Caco-2 (cell line): ENCODE results near the gene CHD9. TPM values are rescaled to one million over a fixed set of nuclear protein-coding genes. Genes with fewer than 3 reads are reported as not detected.

Experiments used
- BruUV-seq: library from RNA; stranded (reverse); fragments of 400-500 nt; replicated peaks from 2 replicates; lab custom pipeline; 2021; lab: Mats Ljungman, UMichigan
- CTCF ChIA-PET: fragments of 300-600 bp; sonication (Branson Sonifier 250); formaldehyde crosslinking; loops from one replicate; lab custom pipeline; 2022; ENCODE audit warnings: antibody characterized with exemption; lab: Charles Lee
- POLR2A ChIA-PET: fragments of 300-600 bp; sonication (Branson Sonifier 250); formaldehyde crosslinking; loops from one replicate; lab custom pipeline; 2022; ENCODE audit warnings: antibody characterized with exemption; lab: Charles Lee
- DNase-seq, 2 experiments: peaks; one replicate each; pipeline versions ENCODE4 v3.0.0 to v3.0.0-alpha.2; 2020 to 2022
- H3K27me3 ChIP-seq: replicated peaks from 2 replicates; pipeline ENCODE4 v1.6.0; 2011; ENCODE audit warnings: low read length; ENCODE audit not compliant: control insufficient read depth, insufficient read depth
- H3K36me3 ChIP-seq: 2 replicates; pipeline ENCODE4 v1.5.1; 2011; ENCODE audit warnings: low read length; ENCODE audit not compliant: control insufficient read depth, insufficient read depth
- H3K4me1 ChIP-seq: fragments of 250-450 bp; sonication (Bioruptor Pico); 2 replicates; pipeline ENCODE4 v1.5.1; 2020; ENCODE audit warnings: mild to moderate bottlenecking
- H3K4me3 ChIP-seq: 2 replicates; pipeline ENCODE4 v1.5.1; 2011; ENCODE audit warnings: low read depth, mild to moderate bottlenecking, control low read depth, low read length
- H3K9me3 ChIP-seq: fragments of 250-450 bp; sonication (Bioruptor Pico); 2 replicates; pipeline ENCODE4 v1.5.1; 2020; ENCODE audit warnings: mild to moderate bottlenecking, moderate library complexity
- H3K27ac Mint-ChIP-seq: one replicate; pipeline ENCODE4 v1.8.0; 2022; ENCODE audit warnings: mixed read lengths; ENCODE audit not compliant: unreplicated experiment
- H3K27me3 Mint-ChIP-seq: one replicate; pipeline ENCODE4 v1.8.0; 2022; ENCODE audit warnings: mixed read lengths; ENCODE audit not compliant: insufficient read depth, unreplicated experiment
- H3K36me3 Mint-ChIP-seq: one replicate; pipeline ENCODE4 v1.8.0; 2022; ENCODE audit warnings: mild to moderate bottlenecking, mixed read lengths; ENCODE audit not compliant: insufficient read depth, unreplicated experiment
- H3K4me1 Mint-ChIP-seq: one replicate; pipeline ENCODE4 v1.8.0; 2022; ENCODE audit warnings: low read depth, mixed read lengths; ENCODE audit not compliant: unreplicated experiment
- H3K4me3 Mint-ChIP-seq: one replicate; pipeline ENCODE4 v1.8.0; 2022; ENCODE audit warnings: mild to moderate bottlenecking, moderate library complexity, mixed read lengths; ENCODE audit not compliant: unreplicated experiment
- H3K9me3 Mint-ChIP-seq: one replicate; pipeline ENCODE4 v1.8.0; 2022; ENCODE audit warnings: mixed read lengths; ENCODE audit not compliant: unreplicated experiment
- CTCF ChIP-seq, 2 experiments: fragments of 200-600 bp in 1 of 2; IDR thresholded peaks; 1 replicate in 1 of 2; 2 replicates in 1 of 2; pipeline versions ENCODE4 v1.5.1 to v1.8.0; 2011 to 2022; ENCODE audit warnings: antibody characterized with exemption in 1 of 2, control low read depth in 1 of 2, inconsistent platforms in 1 of 2, low read depth in 1 of 2, low read length in 1 of 2, mild to moderate bottlenecking in 1 of 2, moderate library complexity in 1 of 2; ENCODE audit not compliant: insufficient read depth in 1 of 2, severe bottlenecking in 1 of 2, unreplicated experiment in 1 of 2
- intact Hi-C: fragments of 100-400 bp; cut with micrococcal nuclease; formaldehyde crosslinking; loops from one replicate; pipeline ENCODE4 v1.10.0; 2022; ENCODE audit not compliant: unreplicated experiment
- total RNA-seq: library from RNA; stranded (reverse); gene quantifications from 2 replicates; pipeline ENCODE4 v1.2.3, GENCODE V29; 2022

CHD9 gene
- total RNA-seq, 1 experiment from 2014 or later = 29.1 TPM

GRCh38 chr16:53370827-53371226, 316.0 kb downstream of the CHD9 start:
- ChIA-PET CTCF (no interaction called here), POLR2A (no interaction called here)
- TF ChIP-seq CTCF (IDR thresholded peaks at IDR 0.05; ENCODE audit: insufficient read depth in 1 of 2, low read depth in 1 of 2, low read length in 1 of 2, severe bottlenecking in 1 of 2, unreplicated experiment in 1 of 2) = no peak
- no peaks in the 10 kb centered on the region for H3K4me1 Mint-ChIP-seq
- H3K9me3 ChIP-seq = no peaks in the 10 kb centered on the region
- no peaks in the 10 kb centered on the region for H3K9me3 Mint-ChIP-seq
- no peaks in the 10 kb centered on the region for H3K27me3 Mint-ChIP-seq
- no peaks in the 10 kb centered on the region for H3K27me3 ChIP-seq
- no peaks in the 10 kb centered on the region for H3K36me3 Mint-ChIP-seq
- H3K27ac Mint-ChIP-seq = no peak overlapping the region
- no peak overlapping the region for H3K4me3 Mint-ChIP-seq
- BruUV-seq = no TSS peak
- H3K4me3 ChIP-seq = no peak overlapping the region
- DNase-seq = no peak
- no peaks in the 10 kb centered on the region for H3K36me3 ChIP-seq
- intact Hi-C loops = no loop called here
- H3K4me1 ChIP-seq = no peaks in the 10 kb centered on the region

- H3K9me3 Mint-ChIP-seq = no peaks in the 10 kb centered on the region
- Histone ChIP-seq H3K36me3 (no peaks in the 10 kb centered on the region), H3K27me3 (no peaks in the 10 kb centered on the region), H3K4me3 (peak overlapping the region; percentile 56), H3K9me3 (no peaks in the 10 kb centered on the region), H3K4me1 (no peaks in the 10 kb centered on the region)
- peak overlapping the region; percentile 78 for H3K27ac Mint-ChIP-seq
- no peaks in the 10 kb centered on the region for H3K36me3 Mint-ChIP-seq
- ChIA-PET POLR2A (no interaction called here), CTCF (interaction anchor here (0.5 to 0.9 kb wide), 2 partner anchors 90 to 1557 kb away, joined by 3 to 4 read pairs; partner anchors contain the start of gene IRX5)
- H3K4me3 Mint-ChIP-seq = no peak overlapping the region
- intact Hi-C loops = loop anchor here (1.0 kb wide), 1 partner anchor 61 kb away; the partner anchor contains the start of gene RBL2
- DNase-seq = peak; percentile 90 to 92
- no peaks in the 10 kb centered on the region for H3K4me1 Mint-ChIP-seq
- no TSS peak for BruUV-seq
- peak in 1 of 2 experiments; percentile 14 for TF ChIP-seq CTCF (IDR thresholded peaks at IDR 0.05; ENCODE audit: insufficient read depth in 1 of 2, low read depth in 1 of 2, low read length in 1 of 2, severe bottlenecking in 1 of 2, unreplicated experiment in 1 of 2)
- H3K27me3 Mint-ChIP-seq = no peaks in the 10 kb centered on the region
These were observed 318.4 kb downstream of the CHD9 start for GRCh38 chr16:53372992-53373871.

- Mint-ChIP-seq H3K36me3 (no peaks in the 10 kb centered on the region), H3K27ac (no peak overlapping the region), H3K4me1 (no peaks in the 10 kb centered on the region), H3K27me3 (no peaks in the 10 kb centered on the region), H3K4me3 (no peak overlapping the region), H3K9me3 (no peaks in the 10 kb centered on the region)
- Histone ChIP-seq H3K27me3 (no peaks in the 10 kb centered on the region), H3K9me3 (no peaks in the 10 kb centered on the region), H3K4me1 (no peaks in the 10 kb centered on the region), H3K4me3 (no peak overlapping the region), H3K36me3 (no peaks in the 10 kb centered on the region)
- intact Hi-C loops = no loop called here
- no peak for DNase-seq
- ChIA-PET CTCF (no interaction called here), POLR2A (no interaction called here)
- BruUV-seq = no TSS peak
- no peak for TF ChIP-seq CTCF (IDR thresholded peaks at IDR 0.05; ENCODE audit: insufficient read depth in 1 of 2, low read depth in 1 of 2, low read length in 1 of 2, severe bottlenecking in 1 of 2, unreplicated experiment in 1 of 2)
These were observed 320.0 kb downstream of the CHD9 start for GRCh38 chr16:53374800-53375199.
